ENCODE results near the gene GAS2.

GAS2 gene

GRCh38 chr11:22742157-22742613 is 75.8 kb downstream of the GAS2 start:
- Histone ChIP-seq H3F3A (ENCODE audit: insufficient read depth, low read length) (no peaks in the 10 kb centered on the region), H3K27me3 (ENCODE audit: insufficient read depth, low read length) (no peaks in the 10 kb centered on the region), H3K4me3 (ENCODE audit: low read depth, low read length, poor library complexity, severe bottlenecking) (no peak overlapping the region), H3K9me2 (ENCODE audit: low read depth, low read length) (no peaks in the 10 kb centered on the region), H3K4me2 (ENCODE audit: low read length) (no peak overlapping the region), H3K79me2 (ENCODE audit: insufficient read depth, low read length) (no peaks in the 10 kb centered on the region), H3K36me3 (ENCODE audit: insufficient read depth, low read length) (no peaks in the 10 kb centered on the region), H2AFZ (ENCODE audit: low read length) (no peak overlapping the region), H4K20me1 (ENCODE audit: insufficient read depth, low read length) (no peaks in the 10 kb centered on the region), H3K9me3 (ENCODE audit: low read length) (no peaks in the 10 kb centered on the region), H3K9ac (ENCODE audit: low read length) (no peak overlapping the region), H3K4me1 (ENCODE audit: insufficient read depth, low read length, severe bottlenecking) (no peaks in the 10 kb centered on the region), H3K27ac (ENCODE audit: low read depth, low read length, poor library complexity, severe bottlenecking) (no peak overlapping the region)
- TF ChIP-seq CTCF (IDR thresholded peaks at IDR 0.05; ENCODE audit: low read length): no peak
- TF ChIP-seq EZH2 (IDR thresholded peaks at IDR 0.05; ENCODE audit: borderline replicate concordance, low read length): no peak

DNA sequence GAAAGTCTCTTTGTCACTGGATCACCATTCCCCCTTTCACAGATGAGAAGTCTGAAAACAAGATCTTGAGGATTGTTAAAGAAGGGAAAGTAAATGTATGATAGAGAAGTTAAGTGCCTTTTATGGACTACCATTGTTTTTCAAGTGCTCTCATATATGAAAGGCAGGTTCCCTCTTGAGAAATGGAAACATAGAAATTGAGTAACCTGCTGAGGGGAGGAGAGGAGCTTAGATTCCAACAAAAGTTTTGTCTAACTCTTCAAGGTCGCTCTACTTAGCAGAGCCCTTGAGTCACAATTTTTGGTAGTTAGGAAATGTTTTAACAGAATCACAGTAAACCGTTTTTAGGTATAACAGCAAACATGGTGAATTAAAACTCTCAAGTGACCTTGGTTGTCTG is 83.1 kb downstream of the GAS2 start:
- no peaks in the 10 kb centered on the region for H3K4me1 ChIP-seq (ENCODE audit: insufficient read depth, low read length, severe bottlenecking)
- no peaks in the 10 kb centered on the region for H3K36me3 ChIP-seq (ENCODE audit: insufficient read depth, low read length)
- H2AFZ ChIP-seq (ENCODE audit: low read length): no peak overlapping the region
- TF ChIP-seq EZH2 (IDR thresholded peaks at IDR 0.05; ENCODE audit: borderline replicate concordance, low read length) (no peak), CTCF (IDR thresholded peaks at IDR 0.05; ENCODE audit: low read length) (no peak)
- H4K20me1 ChIP-seq (ENCODE audit: insufficient read depth, low read length): no peaks in the 10 kb centered on the region
- H3K4me2 ChIP-seq (ENCODE audit: low read length): no peak overlapping the region
- H3K9me2 ChIP-seq (ENCODE audit: low read depth, low read length): no peaks in the 10 kb centered on the region
- H3K9me3 ChIP-seq (ENCODE audit: low read length): no peaks in the 10 kb centered on the region
- no peaks in the 10 kb centered on the region for H3K79me2 ChIP-seq (ENCODE audit: insufficient read depth, low read length)
- H3K27ac ChIP-seq (ENCODE audit: low read depth, low read length, poor library complexity, severe bottlenecking): no peak overlapping the region
- no peaks in the 10 kb centered on the region for H3K27me3 ChIP-seq (ENCODE audit: insufficient read depth, low read length)
- no peaks in the 10 kb centered on the region for H3F3A ChIP-seq (ENCODE audit: insufficient read depth, low read length)
- no peak overlapping the region for H3K4me3 ChIP-seq (ENCODE audit: low read depth, low read length, poor library complexity, severe bottlenecking)
- no peak overlapping the region for H3K9ac ChIP-seq (ENCODE audit: low read length)

GRCh38 chr11:22752908-22753310 is 86.5 kb downstream of the GAS2 start:
- Histone ChIP-seq H3F3A (ENCODE audit: insufficient read depth, low read length) (no peaks in the 10 kb centered on the region), H3K4me3 (ENCODE audit: low read depth, low read length, poor library complexity, severe bottlenecking) (no peak overlapping the region), H3K36me3 (ENCODE audit: insufficient read depth, low read length) (no peaks in the 10 kb centered on the region), H2AFZ (ENCODE audit: low read length) (no peak overlapping the region), H3K27me3 (ENCODE audit: insufficient read depth, low read length) (no peaks in the 10 kb centered on the region), H3K4me2 (ENCODE audit: low read length) (no peak overlapping the region), H4K20me1 (ENCODE audit: insufficient read depth, low read length) (no peaks in the 10 kb centered on the region), H3K9ac (ENCODE audit: low read length) (no peak overlapping the region), H3K4me1 (ENCODE audit: insufficient read depth, low read length, severe bottlenecking) (no peaks in the 10 kb centered on the region), H3K79me2 (ENCODE audit: insufficient read depth, low read length) (no peaks in the 10 kb centered on the region), H3K9me2 (ENCODE audit: low read depth, low read length) (no peaks in the 10 kb centered on the region), H3K9me3 (ENCODE audit: low read length) (no peaks in the 10 kb centered on the region), H3K27ac (ENCODE audit: low read depth, low read length, poor library complexity, severe bottlenecking) (no peak overlapping the region)
- TF ChIP-seq EZH2 (IDR thresholded peaks at IDR 0.05; ENCODE audit: borderline replicate concordance, low read length) (no peak), CTCF (IDR thresholded peaks at IDR 0.05; ENCODE audit: low read length) (no peak)

All from OCI-LY1 (cell line).